ENCODE results near the gene PEX10.

DNA sequence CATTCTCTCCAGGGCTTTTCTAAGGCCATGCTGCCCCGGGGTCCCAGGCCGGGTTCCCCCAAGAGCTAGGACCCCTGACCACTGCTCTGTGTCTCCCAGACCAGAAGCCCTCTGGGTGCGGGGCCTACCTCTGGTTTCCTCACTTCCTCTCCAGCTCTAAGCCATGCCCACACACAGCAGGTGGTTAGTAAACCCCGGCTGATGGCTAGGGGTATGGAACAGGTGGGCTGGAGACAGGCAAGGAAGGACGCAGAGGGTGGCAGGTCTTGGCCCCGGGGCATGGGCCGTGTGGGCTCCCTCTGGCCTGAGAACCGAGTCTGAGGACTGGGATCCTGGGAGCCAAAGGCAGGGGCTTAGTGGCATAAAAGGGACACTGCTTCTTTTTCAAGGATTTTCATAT, 47.8 kb upstream of the PEX10 start:
- no peak for TF ChIP-seq CTCF (IDR thresholded peaks at IDR 0.05)
- TF ChIP-seq POLR2A (IDR thresholded peaks at IDR 0.05): no peak
